OCI-M2 (cell line): ENCODE results near the gene CABP4.
"Not testable (repeated sequence)": the region's sequence is repeated elsewhere in the genome, so short reads cannot be mapped to it uniquely, and the experiment has no call there.

Experiments
- DNase-seq: peaks from one replicate; lab custom pipeline; 2025; ENCODE audit not compliant: unreplicated experiment; lab: John Stamatoyannopoulos, UW

CABP4 gene

GRCh38 chr11:67476692-67477091 is 21.5 kb downstream of the CABP4 start:
- peak; percentile 9 for DNase-seq

GRCh38 chr11:67477344-67478050 is 22.3 kb downstream of the CABP4 start:
- DNase-seq = not testable (repeated sequence)

GRCh38 chr11:67482275-67482826 is 27.2 kb downstream of the CABP4 start:
- DNase-seq = no peak

- peak; percentile 93 for DNase-seq
Observed at GRCh38 chr11:67482827-67483798, 28.0 kb downstream of the CABP4 start, which contains the start of gene AIP. Gene AIP, plus strand, starts transcription at chr11:67483026. Its CDS starts 133 bp downstream, at chr11:67483159.

GRCh38 chr11:67483831-67484665 is 28.9 kb downstream of the CABP4 start:
- no peak for DNase-seq

GRCh38 chr11:67484847-67485311 is 29.7 kb downstream of the CABP4 start:
- no peak for DNase-seq

- DNase-seq = not testable (repeated sequence)
Observed at GRCh38 chr11:67485873-67486361, 30.8 kb downstream of the CABP4 start.

- DNase-seq = no peak
Observed at GRCh38 chr11:67486481-67487195, 31.5 kb downstream of the CABP4 start.

GRCh38 chr11:67489203-67489884 is 34.2 kb downstream of the CABP4 start:
- DNase-seq = no peak

- no peak for DNase-seq
Observed at GRCh38 chr11:67489885-67490726, 35.0 kb downstream of the CABP4 start.

GRCh38 chr11:67490727-67491065 is 35.5 kb downstream of the CABP4 start:
- no peak for DNase-seq

- DNase-seq = no peak
Observed at GRCh38 chr11:67491276-67492068, 36.3 kb downstream of the CABP4 start.

- no peak for DNase-seq
Observed at GRCh38 chr11:67492069-67492727, 37.0 kb downstream of the CABP4 start.

- no peak for DNase-seq
Observed at GRCh38 chr11:67492801-67493547, 37.8 kb downstream of the CABP4 start.

- DNase-seq = no peak
Observed at GRCh38 chr11:67493548-67494370, 38.6 kb downstream of the CABP4 start.
